ENCODE measurements around the gene STOM.
"Not testable (repeated sequence)": the region's sequence is repeated elsewhere in the genome, so short reads cannot be mapped to it uniquely, and the experiment has no call there.

Gene STOM

DNA sequence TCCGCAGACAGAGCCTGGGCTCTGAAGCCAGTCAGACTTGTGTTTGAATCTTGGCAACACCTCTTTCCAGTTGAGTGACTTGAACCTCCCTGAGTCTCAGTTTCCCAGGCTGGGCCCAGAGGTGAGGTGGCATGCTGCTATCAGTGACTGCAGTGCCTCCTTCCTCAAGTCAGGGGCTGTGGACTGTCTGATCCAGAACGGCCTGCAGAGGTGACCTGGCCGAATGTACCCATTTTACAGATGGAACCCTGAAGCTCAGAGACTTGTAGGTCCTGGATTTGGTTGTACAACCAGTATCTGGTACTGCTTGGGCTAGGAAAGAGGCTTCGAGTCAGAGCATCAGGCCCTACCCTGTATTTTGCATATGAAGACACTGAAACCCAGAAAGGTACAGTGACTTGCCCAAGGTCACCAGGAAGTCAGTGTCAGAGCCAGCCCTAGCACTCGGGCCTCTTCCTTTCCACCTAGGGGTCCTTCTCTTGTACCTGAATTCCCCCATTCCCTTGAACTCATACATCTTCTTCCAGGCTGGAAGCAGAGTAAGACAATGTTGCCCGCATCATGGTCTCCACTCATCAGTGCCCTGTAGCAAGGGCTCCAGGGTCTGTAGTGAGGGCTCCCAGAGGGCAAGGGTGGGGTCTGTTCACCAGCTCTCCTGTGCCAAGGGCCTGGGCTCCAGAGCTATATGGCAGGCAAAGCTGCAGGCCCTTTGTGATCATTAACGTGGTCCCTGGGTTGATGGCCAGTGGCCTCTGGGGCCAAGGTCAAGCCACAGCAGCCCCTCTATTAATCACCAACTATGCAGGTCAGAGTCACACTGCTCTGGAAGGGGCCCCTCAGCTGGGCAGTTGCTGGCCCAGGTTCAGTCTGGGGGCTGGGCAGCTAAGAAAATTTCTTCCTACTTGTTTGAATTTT is 73.6 kb downstream of the STOM start:
- H3K4me3 ChIP-seq (ENCODE audit: low read length): no peak overlapping the region
- no peak for DNase-seq (ENCODE audit: low read depth)
- TF ChIP-seq CTCF (conservative IDR thresholded peaks at IDR 0.05; ENCODE audit: low read depth, low read length): no peak

DNA sequence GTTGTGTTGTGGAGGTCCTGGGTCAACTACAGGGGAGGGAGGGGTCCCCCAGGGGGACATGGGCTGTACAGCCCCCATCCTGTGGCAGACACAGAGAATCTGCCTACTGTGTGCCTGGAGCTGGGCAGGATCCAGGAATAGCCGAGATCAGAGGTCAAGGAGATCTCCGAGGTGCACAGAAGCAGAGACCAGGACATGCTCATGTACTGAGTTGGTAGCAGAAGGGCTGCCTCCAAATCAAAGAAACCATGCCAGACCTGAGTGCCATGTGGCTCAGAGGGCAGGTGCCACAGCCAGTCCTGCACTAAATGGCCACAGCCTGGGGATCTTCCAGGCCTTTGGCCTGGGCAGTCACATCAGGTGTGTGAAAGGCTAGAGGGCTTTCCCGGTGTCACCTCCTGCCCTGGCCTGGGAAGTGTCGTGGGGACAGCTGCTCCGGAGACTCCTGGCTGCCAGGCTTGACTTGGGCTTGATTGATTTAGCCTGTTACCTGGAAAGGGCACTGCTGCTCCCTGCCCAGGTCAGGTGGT is 74.3 kb downstream of the STOM start:
- no peak for DNase-seq (ENCODE audit: low read depth)
- TF ChIP-seq CTCF (conservative IDR thresholded peaks at IDR 0.05; ENCODE audit: low read depth, low read length): no peak

GRCh38 chr9:121294866-121295661 is 75.0 kb downstream of the STOM start:
- no peak for TF ChIP-seq CTCF (conservative IDR thresholded peaks at IDR 0.05; ENCODE audit: low read depth, low read length)
- H3K4me3 ChIP-seq (ENCODE audit: low read length): no peak overlapping the region
- no peak for DNase-seq (ENCODE audit: low read depth)

More for the DNA sequence above, 74.3 kb downstream of the STOM start:
- no peak overlapping the region for H3K4me3 ChIP-seq (ENCODE audit: low read length)

GRCh38 chr9:121294151-121294743 is 75.8 kb downstream of the STOM start:
- DNase-seq (ENCODE audit: low read depth): no peak
- H3K4me3 ChIP-seq (ENCODE audit: low read length): no peak overlapping the region
- no peak for TF ChIP-seq CTCF (conservative IDR thresholded peaks at IDR 0.05; ENCODE audit: low read depth, low read length)

DNA sequence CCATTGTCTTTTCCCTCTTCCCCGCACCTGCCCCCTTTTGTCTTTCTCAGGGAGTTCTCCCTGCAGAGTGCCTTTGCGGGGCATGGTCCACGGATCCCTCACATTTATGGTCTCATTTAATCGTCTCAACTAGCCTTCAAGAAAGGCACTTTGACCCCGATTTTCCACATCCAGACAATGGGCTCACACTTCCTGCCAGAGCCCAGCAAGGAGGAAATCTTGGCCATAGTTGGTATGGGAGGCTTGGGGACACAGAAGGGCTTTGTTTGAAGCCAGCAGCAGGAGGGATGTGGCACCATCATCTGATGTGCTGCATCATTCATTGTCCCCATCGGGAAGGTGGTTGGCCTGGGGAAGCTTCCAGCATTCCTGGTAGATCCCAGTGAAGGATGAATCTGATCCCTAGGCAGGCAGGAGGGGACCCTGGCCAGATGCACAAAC is 77.2 kb downstream of the STOM start:
- no peak overlapping the region for H3K4me3 ChIP-seq (ENCODE audit: low read length)
- no peak for TF ChIP-seq CTCF (conservative IDR thresholded peaks at IDR 0.05; ENCODE audit: low read depth, low read length)
- DNase-seq (ENCODE audit: low read depth): no peak

DNA sequence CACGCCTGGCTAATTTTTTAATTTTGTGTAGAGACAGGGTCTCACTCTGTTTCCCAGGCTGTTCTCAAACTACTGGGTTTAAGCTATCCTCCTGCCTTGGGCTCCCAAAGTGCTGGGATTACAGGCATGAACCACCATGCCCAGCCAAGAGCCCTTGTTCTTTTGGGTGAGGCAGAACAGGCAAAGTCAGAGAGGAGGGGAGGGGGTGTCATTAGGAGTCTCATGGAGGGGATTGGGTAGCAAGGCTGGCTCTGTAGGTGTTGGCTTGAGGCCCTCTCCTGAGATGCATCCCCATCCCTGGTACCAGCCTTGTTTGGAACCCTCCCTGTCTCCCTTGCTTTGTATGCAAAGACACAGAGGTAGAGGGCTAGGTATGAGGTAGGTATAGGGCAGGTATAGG is 78.0 kb downstream of the STOM start:
- no peak for TF ChIP-seq CTCF (conservative IDR thresholded peaks at IDR 0.05; ENCODE audit: low read depth, low read length)
- H3K4me3 ChIP-seq (ENCODE audit: low read length): no peak overlapping the region
- no peak for DNase-seq (ENCODE audit: low read depth)

DNA sequence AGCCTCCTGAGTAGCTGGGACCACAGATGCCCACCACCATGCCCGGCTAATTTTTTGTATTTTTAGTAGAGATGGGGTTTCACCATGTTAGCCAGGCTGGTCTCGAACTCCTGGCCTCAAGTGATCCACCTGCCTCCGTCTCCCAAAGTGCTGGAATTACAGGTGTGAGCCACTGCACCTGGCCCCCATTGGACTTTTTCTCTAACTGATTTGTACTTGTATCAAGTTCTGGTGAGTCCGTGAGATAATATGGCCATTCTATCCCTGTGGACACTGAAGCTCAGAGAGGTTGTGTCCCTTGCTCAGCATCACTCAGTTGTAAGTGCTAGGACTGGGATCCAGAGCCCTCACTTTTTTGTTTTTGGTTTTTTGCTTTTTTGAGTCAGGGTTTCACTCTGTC is 78.5 kb downstream of the STOM start:
- not testable (repeated sequence) for H3K4me3 ChIP-seq (ENCODE audit: low read length); DNase-seq (ENCODE audit: low read depth)

Measured in retinal pigment epithelial cell (primary cell).